H1 (cell line): ENCODE data around the gene TMEM203. TPM values are rescaled to one million over a fixed set of nuclear protein-coding genes. Genes with fewer than 3 reads are reported as not detected.

Experiments
- CHD1 ChIP-seq: IDR thresholded peaks from 2 replicates; pipeline ENCODE4 v1.6.1; 2012; ENCODE audit warnings: low read depth, low read length, improper control_type of control experiment
- FOSL1 ChIP-seq: IDR thresholded peaks from 2 replicates; pipeline ENCODE4 v1.6.1; 2011; ENCODE audit warnings: mild to moderate bottlenecking, low read depth, low read length, moderate library complexity; ENCODE audit not compliant: insufficient read depth
- SP4 ChIP-seq: IDR thresholded peaks from 2 replicates; pipeline ENCODE4 v1.6.1; 2012; ENCODE audit warnings: low read length, inconsistent platforms
- TAF1 ChIP-seq: IDR thresholded peaks from 2 replicates; pipeline ENCODE4 v1.6.1; 2011; ENCODE audit warnings: mild to moderate bottlenecking, low read depth, low read length
- polyA plus RNA-seq, 7 experiments: library from polyadenylated mRNA; depleted of rRNA in 3 of 7; stranded (reverse) in 5 of 7; unstranded in 2 of 7; fragments of >200 nt in 5 of 7; fragments of 200-250 nt in 2 of 7; gene quantifications; 1 replicate in 5 of 7; 2 replicates in 1 of 7; 4 replicates in 1 of 7; pipeline versions ENCODE4 v1.2.1 to v1.2.3, GENCODE V29; 2011 to 2013; ENCODE audit warnings: missing spikeins in 2 of 7, mixed read lengths in 2 of 7
- total RNA-seq: library from RNA; stranded (reverse); fragmentation: NEBNext Ultra II Directional; extraction: Animal tissue kit (Norgen Biotek cat#: 25700); gene quantifications from 2 replicates; pipeline ENCODE4 v1.2.1, GENCODE V29; 2021
- TF ChIP-seq, protein P1 (sequence below): fragments of 300-600 bp; sonication (generic); IDR thresholded peaks from 2 replicates; pipeline ENCODE4 v1.7.1; 2012; ENCODE audit warnings: low read length, moderate library complexity, mild to moderate bottlenecking, inconsistent platforms; ENCODE audit not compliant: insufficient replicate concordance

The TMEM203 gene
- total and polyA plus RNA-seq, 2 of the 8 experiments (the other 6 are each of a cell fraction or from before 2014, with no cell fraction given), result 44.1 to 57.1 TPM

DNA sequence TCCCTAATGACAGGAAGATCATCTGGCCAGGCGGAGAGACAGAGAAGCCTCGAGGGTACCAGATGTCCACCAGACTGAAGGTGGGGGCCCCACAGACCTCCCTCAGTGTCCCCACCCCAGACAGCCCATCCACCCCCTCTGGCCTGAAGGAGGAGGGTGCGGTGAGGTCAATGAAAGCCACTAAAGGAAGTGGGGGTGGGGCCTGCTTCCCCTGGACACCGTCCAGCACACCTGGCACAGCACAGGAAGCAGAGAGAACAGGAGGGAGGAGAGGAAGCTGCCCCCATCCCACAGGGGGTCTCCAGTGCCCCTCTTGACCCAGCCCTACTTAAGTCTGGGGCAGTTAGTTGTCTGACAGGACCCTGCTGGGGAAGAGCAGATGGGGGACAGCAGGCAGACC, 46.8 kb downstream of the TMEM203 start (continued):
- TF ChIP-seq, protein P1, sequence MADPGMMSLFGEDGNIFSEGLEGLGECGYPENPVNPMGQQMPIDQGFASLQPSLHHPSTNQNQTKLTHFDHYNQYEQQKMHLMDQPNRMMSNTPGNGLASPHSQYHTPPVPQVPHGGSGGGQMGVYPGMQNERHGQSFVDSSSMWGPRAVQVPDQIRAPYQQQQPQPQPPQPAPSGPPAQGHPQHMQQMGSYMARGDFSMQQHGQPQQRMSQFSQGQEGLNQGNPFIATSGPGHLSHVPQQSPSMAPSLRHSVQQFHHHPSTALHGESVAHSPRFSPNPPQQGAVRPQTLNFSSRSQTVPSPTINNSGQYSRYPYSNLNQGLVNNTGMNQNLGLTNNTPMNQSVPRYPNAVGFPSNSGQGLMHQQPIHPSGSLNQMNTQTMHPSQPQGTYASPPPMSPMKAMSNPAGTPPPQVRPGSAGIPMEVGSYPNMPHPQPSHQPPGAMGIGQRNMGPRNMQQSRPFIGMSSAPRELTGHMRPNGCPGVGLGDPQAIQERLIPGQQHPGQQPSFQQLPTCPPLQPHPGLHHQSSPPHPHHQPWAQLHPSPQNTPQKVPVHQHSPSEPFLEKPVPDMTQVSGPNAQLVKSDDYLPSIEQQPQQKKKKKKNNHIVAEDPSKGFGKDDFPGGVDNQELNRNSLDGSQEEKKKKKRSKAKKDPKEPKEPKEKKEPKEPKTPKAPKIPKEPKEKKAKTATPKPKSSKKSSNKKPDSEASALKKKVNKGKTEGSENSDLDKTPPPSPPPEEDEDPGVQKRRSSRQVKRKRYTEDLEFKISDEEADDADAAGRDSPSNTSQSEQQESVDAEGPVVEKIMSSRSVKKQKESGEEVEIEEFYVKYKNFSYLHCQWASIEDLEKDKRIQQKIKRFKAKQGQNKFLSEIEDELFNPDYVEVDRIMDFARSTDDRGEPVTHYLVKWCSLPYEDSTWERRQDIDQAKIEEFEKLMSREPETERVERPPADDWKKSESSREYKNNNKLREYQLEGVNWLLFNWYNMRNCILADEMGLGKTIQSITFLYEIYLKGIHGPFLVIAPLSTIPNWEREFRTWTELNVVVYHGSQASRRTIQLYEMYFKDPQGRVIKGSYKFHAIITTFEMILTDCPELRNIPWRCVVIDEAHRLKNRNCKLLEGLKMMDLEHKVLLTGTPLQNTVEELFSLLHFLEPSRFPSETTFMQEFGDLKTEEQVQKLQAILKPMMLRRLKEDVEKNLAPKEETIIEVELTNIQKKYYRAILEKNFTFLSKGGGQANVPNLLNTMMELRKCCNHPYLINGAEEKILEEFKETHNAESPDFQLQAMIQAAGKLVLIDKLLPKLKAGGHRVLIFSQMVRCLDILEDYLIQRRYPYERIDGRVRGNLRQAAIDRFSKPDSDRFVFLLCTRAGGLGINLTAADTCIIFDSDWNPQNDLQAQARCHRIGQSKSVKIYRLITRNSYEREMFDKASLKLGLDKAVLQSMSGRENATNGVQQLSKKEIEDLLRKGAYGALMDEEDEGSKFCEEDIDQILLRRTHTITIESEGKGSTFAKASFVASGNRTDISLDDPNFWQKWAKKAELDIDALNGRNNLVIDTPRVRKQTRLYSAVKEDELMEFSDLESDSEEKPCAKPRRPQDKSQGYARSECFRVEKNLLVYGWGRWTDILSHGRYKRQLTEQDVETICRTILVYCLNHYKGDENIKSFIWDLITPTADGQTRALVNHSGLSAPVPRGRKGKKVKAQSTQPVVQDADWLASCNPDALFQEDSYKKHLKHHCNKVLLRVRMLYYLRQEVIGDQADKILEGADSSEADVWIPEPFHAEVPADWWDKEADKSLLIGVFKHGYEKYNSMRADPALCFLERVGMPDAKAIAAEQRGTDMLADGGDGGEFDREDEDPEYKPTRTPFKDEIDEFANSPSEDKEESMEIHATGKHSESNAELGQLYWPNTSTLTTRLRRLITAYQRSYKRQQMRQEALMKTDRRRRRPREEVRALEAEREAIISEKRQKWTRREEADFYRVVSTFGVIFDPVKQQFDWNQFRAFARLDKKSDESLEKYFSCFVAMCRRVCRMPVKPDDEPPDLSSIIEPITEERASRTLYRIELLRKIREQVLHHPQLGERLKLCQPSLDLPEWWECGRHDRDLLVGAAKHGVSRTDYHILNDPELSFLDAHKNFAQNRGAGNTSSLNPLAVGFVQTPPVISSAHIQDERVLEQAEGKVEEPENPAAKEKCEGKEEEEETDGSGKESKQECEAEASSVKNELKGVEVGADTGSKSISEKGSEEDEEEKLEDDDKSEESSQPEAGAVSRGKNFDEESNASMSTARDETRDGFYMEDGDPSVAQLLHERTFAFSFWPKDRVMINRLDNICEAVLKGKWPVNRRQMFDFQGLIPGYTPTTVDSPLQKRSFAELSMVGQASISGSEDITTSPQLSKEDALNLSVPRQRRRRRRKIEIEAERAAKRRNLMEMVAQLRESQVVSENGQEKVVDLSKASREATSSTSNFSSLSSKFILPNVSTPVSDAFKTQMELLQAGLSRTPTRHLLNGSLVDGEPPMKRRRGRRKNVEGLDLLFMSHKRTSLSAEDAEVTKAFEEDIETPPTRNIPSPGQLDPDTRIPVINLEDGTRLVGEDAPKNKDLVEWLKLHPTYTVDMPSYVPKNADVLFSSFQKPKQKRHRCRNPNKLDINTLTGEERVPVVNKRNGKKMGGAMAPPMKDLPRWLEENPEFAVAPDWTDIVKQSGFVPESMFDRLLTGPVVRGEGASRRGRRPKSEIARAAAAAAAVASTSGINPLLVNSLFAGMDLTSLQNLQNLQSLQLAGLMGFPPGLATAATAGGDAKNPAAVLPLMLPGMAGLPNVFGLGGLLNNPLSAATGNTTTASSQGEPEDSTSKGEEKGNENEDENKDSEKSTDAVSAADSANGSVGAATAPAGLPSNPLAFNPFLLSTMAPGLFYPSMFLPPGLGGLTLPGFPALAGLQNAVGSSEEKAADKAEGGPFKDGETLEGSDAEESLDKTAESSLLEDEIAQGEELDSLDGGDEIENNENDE, result no peak
- TF ChIP-seq TAF1 (no peak), SP4 (no peak), FOSL1 (no peak), CHD1 (no peak)
- TF ChIP-seq, all 59 proteins: peak for 0
